Stimulated activated CD8-positive, alpha-beta memory T cell treated with anti-CD3 and anti-CD28 coated beads, Interleukin-4, amount 100 ng/mL, for 24 hours (primary cell): ENCODE results near the gene ADAMTS17.
"Not testable (repeated sequence)": the region's sequence is repeated elsewhere in the genome, so short reads cannot be mapped to it uniquely, and the experiment has no call there.

Source experiments
- DNase-seq: peaks from one replicate; pipeline ENCODE4 v3.0.0-alpha.2; 2020; ENCODE audit warnings: low read depth

ADAMTS17 gene

DNA sequence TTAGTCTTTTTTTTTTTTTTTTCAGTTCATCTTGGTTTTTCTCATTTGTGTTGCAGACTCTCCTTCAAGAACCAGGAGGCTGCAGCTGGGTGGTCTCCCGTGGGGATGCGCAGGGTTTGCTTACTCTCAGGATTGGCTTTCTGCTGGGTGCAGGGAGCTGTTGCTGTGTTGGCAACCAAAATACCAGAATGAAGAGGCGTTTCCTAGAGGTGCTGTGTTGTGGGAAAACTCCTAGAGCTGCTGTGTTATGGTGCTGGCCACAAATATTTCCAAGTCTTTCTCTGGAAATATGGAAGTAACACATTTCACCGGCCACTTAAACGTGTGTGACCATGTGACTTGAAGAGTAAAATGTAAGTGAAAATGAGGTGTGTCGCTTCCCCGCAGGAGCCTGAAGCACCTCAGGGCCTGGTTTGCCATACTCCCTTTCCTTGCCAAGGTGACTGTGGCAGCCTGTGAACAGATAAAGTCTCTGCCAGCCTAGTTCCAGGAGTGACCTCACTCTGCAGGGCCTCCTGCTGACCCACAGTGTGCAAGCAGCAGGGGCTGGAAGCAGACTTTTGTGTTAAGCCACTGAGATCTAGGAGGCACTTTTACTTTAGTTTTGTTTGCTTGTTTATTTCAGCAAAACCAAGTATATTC is 258.9 kb downstream of the ADAMTS17 start:
- DNase-seq, result no peak

DNA sequence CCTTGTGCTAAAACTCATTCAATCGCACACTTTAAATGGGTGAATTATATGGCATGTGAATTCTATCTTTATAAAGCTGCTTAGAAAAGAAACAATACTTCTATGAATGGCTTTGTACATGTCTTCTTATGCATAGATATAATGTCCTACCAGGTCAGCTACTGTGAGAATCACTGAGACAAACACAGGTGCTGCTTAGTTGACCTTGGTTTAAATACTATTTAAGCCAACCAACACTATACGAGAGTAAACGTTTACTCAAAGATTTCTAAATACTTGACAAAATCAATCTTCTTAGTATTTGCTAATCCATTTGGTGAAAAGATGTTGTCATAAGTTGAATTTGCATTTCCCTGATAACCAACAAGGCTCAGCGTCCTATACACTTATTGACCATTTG is 260.3 kb downstream of the ADAMTS17 start:
- no peak for DNase-seq

DNA sequence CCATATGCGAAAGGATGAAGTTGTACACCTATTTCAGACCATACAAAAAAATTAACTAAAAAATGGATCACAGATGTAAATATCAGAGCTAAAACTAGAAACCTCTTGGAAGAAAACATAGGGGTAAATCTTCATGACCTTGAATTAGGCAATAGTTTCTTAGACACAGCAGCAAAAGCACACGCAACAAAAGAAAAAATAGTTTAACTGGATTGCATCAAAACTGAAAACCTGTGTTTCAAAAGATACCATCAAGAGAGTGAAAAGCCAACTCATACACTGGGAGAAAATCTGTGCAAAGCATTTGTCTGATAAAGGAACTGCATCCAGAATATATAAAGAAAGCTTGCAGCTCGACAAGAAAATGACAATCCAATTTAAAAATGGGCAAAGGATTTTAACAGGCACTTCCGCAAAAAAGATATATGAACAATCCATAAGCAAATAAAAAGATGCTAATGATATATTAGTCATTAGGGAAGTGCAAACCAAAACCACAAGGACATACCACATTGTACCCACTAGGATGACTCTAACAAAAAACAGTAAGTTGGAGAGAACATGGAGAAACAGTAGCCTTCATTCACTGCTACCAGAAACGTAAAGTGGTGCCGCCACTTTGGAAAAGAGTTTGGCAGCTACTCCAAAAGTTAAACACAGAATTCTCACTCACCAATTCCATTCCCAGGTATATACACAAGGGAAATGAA is 263.1 kb downstream of the ADAMTS17 start:
- no peak for DNase-seq

DNA sequence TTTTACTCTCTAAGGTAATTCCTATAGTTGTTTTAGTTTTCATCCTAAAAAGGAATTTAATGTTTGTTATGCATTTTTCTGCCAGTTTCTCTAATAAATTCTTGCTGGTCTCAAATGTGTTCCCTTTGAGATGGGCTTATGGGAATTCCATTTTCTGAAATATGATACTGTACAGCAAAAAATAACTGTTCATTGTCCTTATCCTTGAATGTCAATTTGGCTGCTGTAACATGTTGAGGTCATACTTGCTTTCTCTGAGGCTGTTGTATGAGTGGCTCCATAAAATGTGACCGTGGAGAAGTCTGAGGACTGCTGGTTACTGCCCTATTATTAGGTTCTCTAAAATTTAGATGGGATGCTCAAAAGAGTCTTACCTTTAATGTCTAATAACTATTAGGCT is 266.5 kb downstream of the ADAMTS17 start:
- no peak for DNase-seq

DNA sequence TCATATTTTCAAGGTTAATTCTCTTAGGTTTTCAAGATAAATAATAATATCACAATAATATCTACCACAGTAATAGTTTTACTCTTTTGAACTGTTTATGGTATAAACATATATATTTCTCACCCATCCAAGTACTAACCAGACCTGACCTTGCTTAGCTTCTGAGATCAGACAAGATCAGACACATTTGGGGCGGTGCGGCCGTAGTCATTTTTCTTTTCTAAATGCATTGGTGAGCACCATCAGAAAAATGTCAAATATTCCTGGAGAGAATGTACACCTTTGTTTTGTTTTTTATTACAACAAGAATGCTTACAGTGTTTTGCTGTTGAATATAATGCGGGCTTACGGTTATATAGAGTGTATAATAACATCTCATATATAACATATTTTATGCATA is 267.8 kb downstream of the ADAMTS17 start:
- DNase-seq, result no peak

DNA sequence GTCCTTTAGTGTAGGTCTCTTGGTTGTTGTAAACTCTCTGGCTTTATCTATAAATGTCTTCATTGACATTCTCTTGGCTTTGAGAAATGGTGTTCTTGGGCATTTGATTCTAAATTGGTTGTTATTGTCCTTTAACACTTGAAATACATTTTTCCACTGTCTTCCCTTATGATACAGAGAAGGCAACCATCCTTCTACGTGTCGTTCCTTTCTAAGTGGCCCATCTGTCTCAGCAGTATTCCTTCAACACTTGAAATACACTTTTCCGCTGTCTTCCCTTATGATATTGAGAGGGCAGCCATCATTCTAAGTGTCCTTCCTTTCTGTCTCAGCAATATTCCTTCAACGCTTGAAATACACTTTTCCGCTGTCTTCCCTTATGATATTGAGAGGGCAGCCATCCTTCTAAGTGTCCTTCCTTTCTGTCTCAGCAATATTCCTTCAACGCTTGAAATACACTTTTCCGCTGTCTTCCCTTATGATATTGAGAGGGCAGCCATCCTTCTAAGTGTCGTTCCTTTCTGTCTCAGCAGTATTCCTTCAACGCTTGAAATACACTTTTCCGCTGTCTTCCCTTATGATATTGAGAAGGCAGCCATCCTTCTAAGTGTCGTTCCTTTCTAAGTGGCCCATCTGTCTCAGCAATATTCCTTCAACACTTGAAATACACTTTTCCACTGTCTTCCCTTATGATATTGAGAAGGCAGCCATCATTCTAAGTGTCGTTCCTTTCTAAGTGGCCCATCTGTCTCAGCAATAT is 275.1 kb downstream of the ADAMTS17 start:
- not testable (repeated sequence) for DNase-seq

GRCh38 chr15:100061944-100062343 is 279.8 kb downstream of the ADAMTS17 start:
- DNase-seq, result no peak

GRCh38 chr15:100060276-100060926 is 281.4 kb downstream of the ADAMTS17 start:
- DNase-seq, result no peak

- DNase-seq, result no peak
Observed at GRCh38 chr15:100059521-100059920, 282.3 kb downstream of the ADAMTS17 start.

DNA sequence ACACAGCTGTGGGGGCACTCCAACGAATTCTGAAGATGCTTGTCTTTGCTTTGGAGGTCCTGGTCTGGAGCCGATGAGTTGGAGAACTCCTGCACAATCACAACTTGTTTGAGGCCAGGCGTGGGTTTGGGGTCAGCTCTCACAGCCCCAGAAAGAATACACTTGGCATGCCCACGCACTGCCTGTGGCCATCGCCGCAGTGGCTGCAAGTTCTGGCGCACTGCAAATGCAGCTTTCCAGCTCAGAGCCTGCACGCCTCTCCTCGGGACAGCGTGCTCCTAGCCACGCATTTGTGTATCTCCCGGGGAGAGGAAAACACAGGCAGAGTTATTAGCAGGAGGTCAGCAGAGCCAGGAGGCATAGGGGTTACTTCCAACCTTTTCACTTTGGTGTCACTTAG is 282.7 kb downstream of the ADAMTS17 start:
- no peak for DNase-seq

GRCh38 chr15:100058458-100058857 is 283.3 kb downstream of the ADAMTS17 start:
- DNase-seq, result no peak

GRCh38 chr15:100057281-100057680 is 284.5 kb downstream of the ADAMTS17 start:
- DNase-seq, result no peak

- no peak for DNase-seq
Observed at GRCh38 chr15:100056411-100057072, 285.2 kb downstream of the ADAMTS17 start.

DNA sequence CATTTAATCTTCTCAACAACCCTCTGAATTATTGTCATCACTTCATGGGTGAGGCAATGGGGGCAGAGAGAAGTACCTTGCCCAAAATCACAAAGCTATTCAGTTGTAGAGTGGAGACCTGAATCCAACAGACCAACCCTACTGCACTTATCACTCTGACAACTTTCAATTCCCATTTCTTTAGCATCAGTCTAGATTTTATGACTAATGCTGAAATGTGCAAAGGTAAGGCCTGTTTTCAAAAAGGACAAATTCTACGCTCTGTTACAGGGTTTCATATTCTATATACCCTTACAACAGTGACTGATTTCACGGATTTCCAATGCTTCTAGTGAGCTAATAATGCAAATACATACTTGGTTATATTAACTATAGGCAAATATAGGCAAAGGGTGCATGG is 286.0 kb downstream of the ADAMTS17 start:
- DNase-seq, result no peak

DNA sequence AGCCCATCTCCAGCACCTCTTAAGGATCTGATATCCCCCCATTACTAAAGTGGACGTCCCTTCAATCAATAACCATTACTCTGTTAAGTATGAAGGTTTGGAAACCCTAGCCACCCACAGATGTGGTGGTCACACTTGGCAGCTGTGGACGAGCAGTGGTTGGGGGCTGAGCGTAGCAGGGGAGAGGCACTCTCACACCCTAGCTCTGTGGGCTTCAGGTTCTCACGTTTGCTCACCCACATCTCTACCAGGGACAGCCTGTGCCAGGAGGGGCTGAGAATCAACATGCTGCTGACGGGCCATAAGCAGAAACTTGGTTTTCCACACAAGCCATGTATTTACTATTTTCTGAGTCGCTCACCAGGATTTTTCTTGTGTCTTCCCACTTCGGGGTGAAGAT is 287.2 kb downstream of the ADAMTS17 start:
- DNase-seq, result no peak

- no peak for DNase-seq
Observed at GRCh38 chr15:100053474-100054121, 288.2 kb downstream of the ADAMTS17 start.

DNA sequence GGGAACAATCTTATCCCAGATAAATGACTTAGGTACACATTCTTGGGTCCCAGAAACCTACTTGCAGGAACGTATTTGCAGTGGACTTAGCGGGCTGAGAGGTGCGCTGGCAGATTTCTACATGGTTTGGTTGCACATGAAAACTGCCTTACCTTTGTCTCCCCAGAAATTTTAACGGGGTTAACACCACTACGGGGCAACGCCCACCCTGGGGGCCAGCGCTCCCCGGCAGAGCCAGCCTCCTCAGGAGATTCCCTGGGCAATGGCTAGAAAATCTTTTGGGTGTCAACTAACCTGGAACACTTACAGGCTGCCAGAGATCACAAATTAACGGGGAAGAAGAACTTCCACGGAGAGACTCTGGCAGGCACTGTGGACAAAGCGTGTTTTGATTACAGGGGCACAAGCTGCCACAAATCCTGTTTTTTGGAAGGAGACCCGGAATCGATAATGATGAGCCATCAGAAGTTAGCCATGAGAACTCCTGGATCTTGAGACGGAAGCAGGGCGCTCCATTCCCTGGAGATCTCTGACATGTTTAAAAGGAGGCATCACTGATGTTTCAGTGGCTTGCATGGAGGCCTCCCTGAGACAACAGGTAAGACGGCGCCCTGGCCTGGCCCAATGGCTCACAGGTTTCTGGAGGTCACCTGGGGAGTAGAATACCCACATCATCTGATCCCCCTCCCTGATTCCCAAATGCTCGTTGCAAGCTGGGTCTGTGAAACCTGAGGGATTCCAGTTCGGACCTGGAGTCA is 288.9 kb downstream of the ADAMTS17 start:
- DNase-seq, result no peak

- no peak for DNase-seq
Observed at GRCh38 chr15:100050877-100051786, 290.6 kb downstream of the ADAMTS17 start.
